ENCODE results near the gene GMDS. TPM values are rescaled to one million over a fixed set of nuclear protein-coding genes. Genes with fewer than 3 reads are reported as not detected.
A peak's percentile ranks its signal among the peaks of the same experiment; 100 is the strongest.

GMDS gene
- total and polyA plus RNA-seq, 2 of the 13 experiments (the other 11 are each of a cell fraction or from before 2014, with no cell fraction given) = 64.4 to 112 TPM

- no peak overlapping the region for H2AFZ ChIP-seq (ENCODE audit: low read length)
- H3K36me3 ChIP-seq (replicated peaks in 1 of 2; ENCODE audit: control insufficient read depth in 1 of 2, insufficient read depth in 2 of 2, low read length in 2 of 2) = peaks cover 11 to 65% of the 10 kb centered on the region in 2 experiments
- TF ChIP-seq ZNF615 (CRISPR knock-in tag; IDR thresholded peaks at IDR 0.05; ENCODE audit: borderline replicate concordance) = no peak
- no peak for TF ChIP-seq PITX1 (CRISPR knock-in tag; IDR thresholded peaks at IDR 0.05)
- peak; percentile 57 for TF ChIP-seq ATF7 (IDR thresholded peaks at IDR 0.05)
- no peak for TF ChIP-seq ATF7 (CRISPR knock-in tag; IDR thresholded peaks at IDR 0.05)
- TF ChIP-seq POGK (CRISPR knock-in tag; conservative IDR thresholded peaks at IDR 0.05) = no peak
- no peaks in the 10 kb centered on the region for H3K9me3 ChIP-seq (ENCODE audit: low read length)
- ChIA-PET CTCF (ENCODE audit: low intra/inter-chr PET ratio, low total read pairs) (no interaction called here), POLR2A (no interaction called here)
- BruUV-seq (replicated peaks) = no TSS peak
- H3K79me2 ChIP-seq (ENCODE audit: insufficient read depth, low read length) = no peaks in the 10 kb centered on the region
- no peaks in the 10 kb centered on the region for H3K27me3 ChIP-seq (ENCODE audit: control insufficient read depth in 1 of 2, insufficient read depth in 2 of 2, low read length in 2 of 2)
- ATAC-seq (no peak), DNase-seq (ENCODE audit: low spot score) (no peak), FAIRE-seq (no peak)
- in situ Hi-C loops (cut with HindIII; ENCODE audit: extremely low pct_ligation_motif_present, low pct_unique_long_range_greater_than_20kb) (no loop called here), intact Hi-C loops (cut with micrococcal nuclease; ENCODE audit: unreplicated experiment) (no loop called here)
- H3K4me1 ChIP-seq (ENCODE audit: insufficient read depth, low read length) = no peaks in the 10 kb centered on the region
- no peak overlapping the region for H3K4me3 ChIP-seq (replicated peaks in 1 of 3; ENCODE audit: insufficient read depth in 1 of 3, low read depth in 2 of 3, low read length in 3 of 3)
- H3K9ac ChIP-seq (ENCODE audit: insufficient read depth, low read depth, low read length) = no peak overlapping the region
- H3K27ac ChIP-seq (ENCODE audit: extremely low read length, insufficient read depth, low read length) = no peak overlapping the region
- WGBS (ENCODE audit: low lambda C conversion rate) = 97% methylated on average over 3 of the region's 3 CpGs
- H4K20me1 ChIP-seq (ENCODE audit: insufficient read depth, low read length) = no peaks in the 10 kb centered on the region; the same call in 1 of the 2 replicates
- no peak overlapping the region for H3K4me2 ChIP-seq (ENCODE audit: low read depth, low read length)
Measured at GRCh38 chr6:1719922-1720321, 525.5 kb downstream of the GMDS start.

- H2AFZ ChIP-seq (ENCODE audit: low read length) = no peak overlapping the region
- no peaks in the 10 kb centered on the region for H3K79me2 ChIP-seq (ENCODE audit: insufficient read depth, low read length)
- H3K27me3 ChIP-seq (ENCODE audit: control insufficient read depth in 1 of 2, insufficient read depth in 2 of 2, low read length in 2 of 2) = no peaks in the 10 kb centered on the region
- peaks cover 7 to 62% of the 10 kb centered on the region in 2 experiments for H3K36me3 ChIP-seq (replicated peaks in 1 of 2; ENCODE audit: control insufficient read depth in 1 of 2, insufficient read depth in 2 of 2, low read length in 2 of 2)
- no peak overlapping the region for H3K27ac ChIP-seq (ENCODE audit: extremely low read length, insufficient read depth, low read length)
- no peaks in the 10 kb centered on the region; the same call in 1 of the 2 replicates for H4K20me1 ChIP-seq (ENCODE audit: insufficient read depth, low read length)
- H3K9me3 ChIP-seq (ENCODE audit: low read length) = no peaks in the 10 kb centered on the region
- no peak for ATAC-seq
- no peak for DNase-seq (ENCODE audit: low spot score)
- H3K4me3 ChIP-seq (replicated peaks in 1 of 3; ENCODE audit: insufficient read depth in 1 of 3, low read depth in 2 of 3, low read length in 3 of 3) = no peak overlapping the region
- no peak overlapping the region for H3K9ac ChIP-seq (ENCODE audit: insufficient read depth, low read depth, low read length)
- POLR2A ChIA-PET = no interaction called here
- no peak for FAIRE-seq
- CTCF ChIA-PET (ENCODE audit: low intra/inter-chr PET ratio, low total read pairs) = no interaction called here
- no TSS peak for BruUV-seq (replicated peaks)
- H3K4me1 ChIP-seq (ENCODE audit: insufficient read depth, low read length) = no peaks in the 10 kb centered on the region
- H3K4me2 ChIP-seq (ENCODE audit: low read depth, low read length) = no peak overlapping the region
- in situ Hi-C loops (cut with HindIII; ENCODE audit: extremely low pct_ligation_motif_present, low pct_unique_long_range_greater_than_20kb) = no loop called here
- 99% methylated on average over 5 of the region's 5 CpGs for WGBS (ENCODE audit: low lambda C conversion rate)
- intact Hi-C loops (cut with micrococcal nuclease; ENCODE audit: unreplicated experiment) = no loop called here
- TF ChIP-seq ZNF446 (CRISPR knock-in tag; IDR thresholded peaks at IDR 0.05) (no peak), ZNF513 (CRISPR knock-in tag; conservative IDR thresholded peaks at IDR 0.05) (no peak), ZNF253 (CRISPR knock-in tag; IDR thresholded peaks at IDR 0.05; ENCODE audit: borderline replicate concordance) (no peak), ZBTB39 (CRISPR knock-in tag; IDR thresholded peaks at IDR 0.05) (no peak), ESRRA (CRISPR knock-in tag; IDR thresholded peaks at IDR 0.05; ENCODE audit: low read depth) (no peak), NFIC (IDR thresholded peaks at IDR 0.05; ENCODE audit: low read length) (no peak), JARID2 (CRISPR knock-in tag; IDR thresholded peaks at IDR 0.05; ENCODE audit: insufficient replicate concordance) (no peak), ZNF468 (CRISPR knock-in tag; IDR thresholded peaks at IDR 0.05) (no peak), CEBPB (IDR thresholded peaks at IDR 0.05; ENCODE audit: borderline replicate concordance, low read depth, low read length) (no peak), ZNF782 (CRISPR knock-in tag; IDR thresholded peaks at IDR 0.05; ENCODE audit: borderline replicate concordance) (no peak)
Measured at GRCh38 chr6:1716868-1717267, 528.5 kb downstream of the GMDS start.
